RWPE2 (cell line): ENCODE data around the gene TPI1.

ENCODE experiments used
- ATAC-seq: fragments of 200-7000 bp; cut with Tn5 transposase; 3 replicates; pipeline ENCODE4 v1.9.1; 2021; ENCODE audit warnings: low read depth
- DNase-seq: peaks from one replicate; pipeline ENCODE4 v3.0.0-alpha.2; 2020; ENCODE audit warnings: low spot score
- H3K27ac ChIP-seq: fragments of 450-650 bp; 2 replicates; pipeline ENCODE4 v1.5.1; 2017; ENCODE audit warnings: mild to moderate bottlenecking; ENCODE audit not compliant: poor library complexity, severe bottlenecking
- H3K27me3 ChIP-seq: fragments of 250-450 bp; sonication (Bioruptor Pico); 2 replicates; pipeline ENCODE4 v1.5.1; 2021; ENCODE audit warnings: mild to moderate bottlenecking, moderate library complexity; ENCODE audit not compliant: insufficient read depth, poor library complexity, severe bottlenecking
- H3K36me3 ChIP-seq: fragments of 250-450 bp; sonication (Bioruptor Pico); 2 replicates; pipeline ENCODE4 v1.5.1; 2020; ENCODE audit warnings: low read depth, mild to moderate bottlenecking, moderate library complexity
- H3K4me1 ChIP-seq: fragments of 250-450 bp; sonication (Bioruptor Pico); 2 replicates; pipeline ENCODE4 v1.5.1; 2021; ENCODE audit warnings: mild to moderate bottlenecking, moderate library complexity; ENCODE audit not compliant: insufficient read depth, poor library complexity, severe bottlenecking
- H3K4me3 ChIP-seq: fragments of 250-450 bp; sonication (Bioruptor Pico); 2 replicates; pipeline ENCODE4 v1.5.1; 2021; ENCODE audit warnings: mild to moderate bottlenecking, moderate library complexity; ENCODE audit not compliant: severe bottlenecking
- H3K9me3 ChIP-seq: fragments of 250-450 bp; sonication (Bioruptor Pico); 2 replicates; pipeline ENCODE4 v1.5.1; 2021; ENCODE audit warnings: mild to moderate bottlenecking, moderate library complexity; ENCODE audit not compliant: severe bottlenecking
- CTCF ChIP-seq: fragments of 450-650 bp; IDR thresholded peaks from one replicate; pipeline ENCODE4 v1.5.1; 2017; ENCODE audit warnings: mild to moderate bottlenecking, moderate library complexity; ENCODE audit not compliant: poor library complexity, severe bottlenecking

TPI1 gene

GRCh38 chr12:6823182-6824084 lies 43.9 kb upstream of the TPI1 start:
- DNase-seq, result no peak
- Histone ChIP-seq H3K4me3 (no peak overlapping the region), H3K36me3 (no peaks in the 10 kb centered on the region), H3K4me1 (peaks cover 3% of the 10 kb centered on the region), H3K27ac (no peak overlapping the region), H3K9me3 (no peaks in the 10 kb centered on the region), H3K27me3 (peaks cover 20% of the 10 kb centered on the region)
- no peak for TF ChIP-seq CTCF
- ATAC-seq, result no peak

- Histone ChIP-seq H3K36me3 (no peaks in the 10 kb centered on the region), H3K4me1 (peaks cover 3% of the 10 kb centered on the region), H3K9me3 (no peaks in the 10 kb centered on the region), H3K27ac (no peak overlapping the region), H3K27me3 (peaks cover 20% of the 10 kb centered on the region), H3K4me3 (no peak overlapping the region)
- ATAC-seq (no peak), DNase-seq (no peak)
- TF ChIP-seq CTCF, result no peak
Observed at GRCh38 chr12:6824085-6824775, 43.1 kb upstream of the TPI1 start.

- H3K4me3 ChIP-seq, result no peak overlapping the region
- no peak overlapping the region for H3K27ac ChIP-seq
- DNase-seq (no peak), ATAC-seq (peak; percentile 30; the same call in 2 of the 3 replicates)
- no peaks in the 10 kb centered on the region for H3K9me3 ChIP-seq
- H3K27me3 ChIP-seq, result peaks cover 20% of the 10 kb centered on the region
- peaks cover 1% of the 10 kb centered on the region; the same call in 1 of the 2 replicates for H3K36me3 ChIP-seq
- peaks cover 3% of the 10 kb centered on the region for H3K4me1 ChIP-seq
- TF ChIP-seq CTCF, result no peak
Observed at GRCh38 chr12:6824901-6825381, 42.4 kb upstream of the TPI1 start.

DNA sequence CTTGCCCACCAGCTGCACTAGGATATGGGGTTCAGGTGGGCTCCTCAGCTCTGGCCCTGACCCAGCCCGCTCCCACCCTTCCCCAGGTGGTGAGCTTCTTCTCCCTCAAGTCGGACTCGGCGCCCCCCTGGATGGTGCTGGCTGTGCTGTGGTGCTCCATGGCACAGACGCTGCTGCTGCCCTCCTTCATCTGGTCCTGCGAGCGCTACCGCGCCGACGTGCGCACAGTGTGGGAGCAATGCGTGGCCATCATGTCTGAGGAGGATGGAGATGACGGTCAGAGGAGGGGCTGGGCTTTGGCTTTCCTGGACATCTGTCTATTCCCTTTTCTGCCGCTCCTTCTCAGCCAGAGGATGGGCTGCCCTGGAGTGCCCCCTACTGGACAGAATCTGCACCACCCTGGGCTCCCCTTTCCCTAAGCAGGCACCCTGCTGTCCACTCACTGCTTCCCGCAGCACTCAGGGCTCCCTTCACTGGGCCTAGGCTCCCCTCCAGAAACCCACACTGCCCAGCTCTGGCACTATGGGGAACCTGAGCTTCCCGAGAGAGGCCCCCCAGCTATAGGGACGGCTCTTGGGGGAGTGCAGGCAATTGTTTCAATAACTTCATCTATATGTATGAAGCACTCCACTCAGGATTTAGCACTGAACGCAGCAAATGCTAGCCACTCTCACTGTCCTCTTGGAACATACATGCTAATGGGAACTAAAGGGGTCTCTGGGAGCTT lies 41.8 kb upstream of the TPI1 start:
- peaks cover 20% of the 10 kb centered on the region for H3K27me3 ChIP-seq
- DNase-seq (no peak), ATAC-seq (peak; percentile 45)
- no peaks in the 10 kb centered on the region for H3K9me3 ChIP-seq
- H3K36me3 ChIP-seq, result peaks cover 7% of the 10 kb centered on the region
- no peak overlapping the region for H3K4me3 ChIP-seq
- H3K4me1 ChIP-seq, result peaks cover 3% of the 10 kb centered on the region
- peak; percentile 87 for TF ChIP-seq CTCF
- H3K27ac ChIP-seq, result no peak overlapping the region
